ENCODE data around the gene RUNX3. TPM values are rescaled to one million over a fixed set of nuclear protein-coding genes. Genes with fewer than 3 reads are reported as not detected.

RUNX3 gene
- total RNA-seq, 1 donor from 2014 or later = 0.51 TPM

DNA sequence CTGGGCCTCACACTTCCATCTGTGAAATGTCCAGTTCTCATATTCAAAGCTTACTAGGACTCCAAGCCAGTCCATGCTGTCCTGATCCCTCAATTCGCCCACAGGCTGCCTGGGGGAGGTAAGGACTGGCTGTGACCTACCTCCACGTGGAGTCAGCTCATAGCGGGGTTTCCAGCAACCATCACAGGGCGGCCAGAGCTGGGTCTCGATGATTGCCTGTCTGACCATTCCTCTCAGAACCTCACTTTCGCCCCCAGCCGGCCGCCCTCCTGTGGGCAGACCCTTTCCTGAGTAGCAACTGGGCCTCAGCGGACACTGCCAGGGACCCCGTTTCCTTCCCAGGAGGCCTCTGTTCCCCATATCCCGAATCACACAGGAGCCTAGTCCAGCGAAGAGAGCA lies 3.4 kb upstream of the RUNX3 start:
- no peak for DNase-seq (ENCODE audit: low spot score)
- intact Hi-C loops (cut with DNase I) = loop anchor here (2.0 to 5.0 kb wide), 3 partner anchors 104 to 269 kb away; no protein-coding TSS in a partner anchor

DNA sequence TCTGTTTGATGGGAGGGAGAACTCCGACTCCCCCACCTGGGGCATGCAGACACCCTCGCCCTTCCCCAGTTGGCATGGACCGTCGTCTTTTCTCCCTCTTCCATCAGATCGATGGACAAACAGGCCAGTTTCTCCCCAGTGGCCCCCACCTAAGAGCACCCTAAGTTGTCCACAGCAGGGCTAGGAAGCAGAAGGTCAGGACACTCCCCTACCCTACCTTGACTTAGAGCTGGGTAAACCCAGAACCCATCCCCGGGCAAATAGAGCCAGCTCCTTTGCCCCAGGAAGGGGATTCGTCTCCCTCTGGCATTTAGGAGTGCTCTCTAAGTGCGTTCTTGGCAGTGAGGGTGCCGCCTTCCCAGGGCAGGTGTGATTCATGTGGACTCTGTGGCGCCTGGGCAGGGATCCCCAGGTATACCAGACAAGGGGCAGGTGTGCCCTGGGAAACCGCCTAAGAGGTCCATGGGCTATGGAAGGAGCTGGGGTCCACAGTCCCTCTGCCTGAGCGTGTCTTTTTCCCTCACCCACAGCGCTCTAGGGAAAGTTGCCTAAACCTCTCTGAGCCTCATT lies 2.7 kb upstream of the RUNX3 start:
- intact Hi-C loops (cut with DNase I) = loop anchor here (2.0 to 5.0 kb wide), 3 partner anchors 104 to 269 kb away; no protein-coding TSS in a partner anchor
- no peak for DNase-seq (ENCODE audit: low spot score)

DNA sequence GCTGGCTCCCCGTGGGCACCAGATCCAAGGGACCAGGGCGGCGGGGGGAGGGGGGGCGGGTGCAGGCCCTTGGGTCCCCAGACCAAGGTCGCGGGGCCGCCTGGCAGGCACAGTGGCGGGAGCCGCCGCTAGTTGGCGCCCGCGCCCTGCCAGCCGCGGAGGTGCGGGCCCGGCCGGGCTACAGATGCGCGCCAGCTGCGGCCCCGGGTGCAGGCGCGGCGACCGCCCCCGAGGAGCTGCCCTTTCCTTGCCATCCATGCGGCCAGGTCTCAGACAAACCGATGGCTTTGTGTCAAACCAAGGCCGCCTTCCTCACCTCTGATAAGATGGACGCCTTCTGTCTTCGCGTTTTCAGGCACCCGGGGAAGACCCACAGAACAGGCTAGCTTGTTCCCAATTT lies 2.2 kb upstream of the RUNX3 start:
- intact Hi-C loops (cut with DNase I) = loop anchor here (2.0 to 5.0 kb wide), 3 partner anchors 105 to 270 kb away; no protein-coding TSS in a partner anchor
- no peak for DNase-seq (ENCODE audit: low spot score)

DNA sequence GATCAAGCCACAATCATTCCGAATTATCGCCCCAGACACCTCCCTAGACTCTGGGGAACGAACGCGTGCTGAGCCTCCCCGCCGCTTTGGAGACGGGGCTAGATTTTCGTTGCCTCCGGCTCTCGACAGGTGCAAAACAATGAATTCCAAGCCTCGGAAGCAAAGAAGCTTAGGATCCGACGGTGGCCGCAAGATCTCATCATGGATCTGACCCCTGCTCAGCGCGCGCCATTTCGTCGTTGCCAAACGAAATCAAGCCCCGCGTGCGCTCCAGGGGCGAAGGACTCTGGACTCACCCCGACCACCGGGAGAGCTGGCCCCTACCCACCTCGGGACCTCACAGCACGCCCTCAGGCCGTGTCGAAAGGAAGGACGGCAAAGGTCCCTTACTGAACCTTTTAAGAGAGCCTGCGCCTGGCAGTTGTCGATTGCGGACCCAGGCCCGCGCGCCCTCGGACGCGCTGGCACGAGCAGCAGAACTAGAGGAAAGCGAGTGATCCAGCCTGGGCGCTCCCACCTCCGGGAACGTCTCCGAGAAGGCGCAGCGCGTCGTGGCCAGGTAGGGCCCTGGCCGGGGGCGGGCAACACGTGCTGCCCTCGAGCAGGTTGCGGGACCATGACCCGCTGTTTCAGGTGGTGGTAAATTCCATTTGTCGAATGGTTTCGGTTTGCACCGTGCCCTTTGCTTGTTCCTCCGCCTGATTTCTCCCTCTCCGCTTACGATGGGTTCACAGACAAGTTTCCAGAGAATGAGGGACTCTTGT lies 1.6 kb upstream of the RUNX3 start:
- intact Hi-C loops (cut with DNase I) = loop anchor here (2.0 to 5.0 kb wide), 3 partner anchors 106 to 271 kb away; no protein-coding TSS in a partner anchor
- no peak for DNase-seq (ENCODE audit: low spot score)

DNA sequence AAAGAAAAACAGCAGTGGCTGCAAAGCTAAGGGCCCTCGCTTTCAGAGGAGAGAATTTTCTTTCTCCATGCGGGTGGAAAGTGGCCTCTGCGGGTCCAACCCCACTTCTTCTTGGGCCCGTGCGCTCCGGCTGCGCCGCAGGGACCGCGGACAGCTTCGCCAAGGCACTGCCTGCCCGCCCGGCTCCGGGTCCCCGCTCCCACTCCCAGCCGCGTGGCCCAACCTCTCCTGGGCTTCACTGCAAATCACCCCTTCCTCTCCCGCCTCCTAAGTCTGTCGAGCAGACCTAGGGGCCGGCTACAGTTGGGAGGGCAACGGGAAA lies 1.0 kb upstream of the RUNX3 start:
- intact Hi-C loops (cut with DNase I) = loop anchor here (5.0 kb wide), 2 partner anchors 106 to 271 kb away; no protein-coding TSS in a partner anchor
- no peak for DNase-seq (ENCODE audit: low spot score)

DNA sequence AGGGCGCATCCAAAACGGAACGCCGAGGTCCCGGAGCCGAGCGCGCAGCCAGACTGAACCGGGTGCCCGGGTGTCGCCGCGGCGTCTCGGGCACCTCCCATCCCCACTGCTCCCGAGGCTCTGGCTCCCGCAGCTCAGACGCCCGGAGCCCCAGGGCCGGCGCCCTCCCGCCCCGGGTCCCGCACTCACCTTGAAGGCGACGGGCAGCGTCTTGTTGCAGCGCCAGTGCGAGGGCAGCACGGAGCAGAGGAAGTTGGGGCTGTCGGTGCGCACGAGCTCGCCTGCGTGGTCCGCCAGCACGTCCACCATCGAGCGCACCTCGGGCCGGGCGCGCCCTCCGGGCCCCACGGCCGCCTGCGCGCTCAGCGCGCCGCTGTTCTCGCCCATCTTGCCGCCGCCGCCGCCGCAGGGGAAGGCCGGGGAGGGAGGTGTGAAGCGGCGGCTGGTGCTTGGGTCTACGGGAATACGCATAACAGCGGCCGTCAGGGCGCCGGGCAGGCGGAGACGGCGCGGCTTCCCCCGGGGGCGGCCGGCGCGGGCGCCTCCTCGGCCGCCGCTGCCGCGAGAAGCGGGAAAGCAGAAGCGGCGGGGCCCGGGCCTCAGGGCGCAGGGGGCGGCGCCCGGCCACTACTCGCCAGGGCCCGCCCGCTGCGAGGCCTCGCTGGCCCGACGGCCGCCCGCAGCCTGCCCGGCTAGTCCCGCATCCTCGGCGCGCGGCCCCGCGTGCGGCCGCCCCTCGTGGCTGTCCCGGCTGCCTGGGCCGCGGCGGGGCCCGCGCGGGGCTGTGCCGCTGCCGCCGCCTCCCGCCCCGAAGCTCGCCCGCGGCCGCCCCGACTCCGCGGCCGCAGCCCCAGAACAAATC lies 447 bp downstream of the RUNX3 start:
- no peak for DNase-seq (ENCODE audit: low spot score)
- intact Hi-C loops (cut with DNase I) = loop anchor here (5.0 kb wide), 2 partner anchors 108 to 273 kb away; no protein-coding TSS in a partner anchor

DNA sequence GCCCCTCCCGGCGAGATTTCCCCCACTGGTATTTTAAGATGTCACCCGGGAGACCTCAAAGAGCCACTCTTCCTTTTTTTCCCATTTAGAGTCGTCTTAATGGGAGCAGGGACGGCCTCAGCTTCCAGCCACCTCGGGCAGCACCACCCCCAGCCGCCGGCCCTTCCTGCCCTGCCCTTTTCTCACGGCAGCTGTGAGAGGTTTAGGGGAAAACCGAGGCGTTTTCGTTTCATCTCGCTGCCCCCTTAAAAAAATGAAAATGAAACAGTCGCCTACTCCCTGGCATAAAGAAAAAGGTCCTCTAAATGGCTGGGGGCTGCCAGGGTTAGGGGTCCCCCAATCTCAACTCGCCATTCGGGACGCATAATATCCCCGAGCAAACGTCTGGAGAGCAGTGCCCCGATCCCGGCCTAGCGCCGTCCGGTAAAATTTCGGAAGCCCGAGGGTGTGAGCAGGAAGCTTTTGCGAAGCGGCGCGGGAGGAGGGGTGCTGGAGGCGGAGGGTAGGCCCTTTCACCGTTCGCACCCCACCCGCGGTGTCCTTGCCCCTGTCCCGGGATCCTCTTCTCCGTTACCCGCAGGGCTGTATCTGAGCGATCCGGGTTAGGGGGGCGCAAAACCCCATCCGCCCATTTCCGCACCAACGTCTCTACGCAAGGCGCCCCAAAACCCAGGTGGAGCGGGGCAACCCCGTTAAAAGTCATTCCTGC lies 1.2 kb downstream of the RUNX3 start:
- intact Hi-C loops (cut with DNase I) = no loop called here
- DNase-seq (ENCODE audit: low spot score) = no peak

DNA sequence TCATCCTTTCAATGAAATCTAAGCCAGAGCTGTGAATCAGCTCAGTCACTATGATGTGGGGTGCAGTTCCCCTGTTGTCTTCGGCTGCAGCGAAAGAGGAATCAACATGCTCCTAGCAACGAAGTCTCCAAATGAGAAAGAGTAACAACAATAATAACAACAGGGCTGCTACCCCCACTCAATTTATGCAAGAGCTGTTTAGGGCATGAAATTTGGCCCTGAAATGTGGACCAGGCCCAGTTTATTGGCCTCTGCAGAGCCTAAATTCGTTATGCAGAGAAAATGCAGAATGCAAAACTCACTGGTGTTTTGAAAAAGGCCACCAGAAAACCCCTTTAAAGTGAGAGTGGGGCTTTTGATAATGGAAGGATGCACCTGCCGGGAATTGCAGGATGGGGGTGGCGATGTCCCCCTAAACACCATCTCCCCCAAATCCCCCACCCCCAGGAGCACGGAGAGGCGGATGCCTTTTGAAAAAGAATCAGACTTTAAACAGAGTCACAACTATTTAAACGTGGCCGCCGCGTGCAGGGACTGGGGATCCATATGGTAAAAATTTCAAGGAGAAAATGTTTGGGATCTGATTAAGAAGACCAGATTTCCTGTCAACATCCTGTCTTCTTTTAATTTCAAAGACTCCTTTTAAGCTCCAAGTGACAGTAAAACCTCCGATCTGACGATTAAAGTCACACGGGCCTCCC lies 1.9 kb downstream of the RUNX3 start:
- no peak for DNase-seq (ENCODE audit: low spot score)

DNA sequence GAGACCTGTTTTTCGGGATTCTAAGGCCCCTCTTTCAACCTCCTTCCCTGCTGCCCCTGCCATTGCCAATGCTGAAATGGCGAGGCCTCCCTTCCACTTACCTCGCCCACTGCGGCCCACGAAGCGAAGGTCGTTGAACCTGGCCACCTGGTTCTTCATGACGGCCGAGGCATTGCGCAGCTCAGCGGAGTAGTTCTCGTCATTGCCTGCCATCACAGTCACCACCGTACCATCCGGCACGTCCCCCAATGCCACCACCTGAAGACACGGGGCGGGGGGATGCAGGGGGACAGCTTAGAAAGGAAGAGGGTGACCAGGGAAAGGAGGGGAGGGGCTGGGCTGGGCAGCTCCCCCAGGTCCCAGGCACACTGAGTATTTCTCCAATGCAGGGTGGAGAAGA lies 2.6 kb downstream of the RUNX3 start:
- DNase-seq (ENCODE audit: low spot score) = no peak

More for the DNA sequence above, 1.9 kb downstream of the RUNX3 start:
- intact Hi-C loops (cut with DNase I) = no loop called here

DNA sequence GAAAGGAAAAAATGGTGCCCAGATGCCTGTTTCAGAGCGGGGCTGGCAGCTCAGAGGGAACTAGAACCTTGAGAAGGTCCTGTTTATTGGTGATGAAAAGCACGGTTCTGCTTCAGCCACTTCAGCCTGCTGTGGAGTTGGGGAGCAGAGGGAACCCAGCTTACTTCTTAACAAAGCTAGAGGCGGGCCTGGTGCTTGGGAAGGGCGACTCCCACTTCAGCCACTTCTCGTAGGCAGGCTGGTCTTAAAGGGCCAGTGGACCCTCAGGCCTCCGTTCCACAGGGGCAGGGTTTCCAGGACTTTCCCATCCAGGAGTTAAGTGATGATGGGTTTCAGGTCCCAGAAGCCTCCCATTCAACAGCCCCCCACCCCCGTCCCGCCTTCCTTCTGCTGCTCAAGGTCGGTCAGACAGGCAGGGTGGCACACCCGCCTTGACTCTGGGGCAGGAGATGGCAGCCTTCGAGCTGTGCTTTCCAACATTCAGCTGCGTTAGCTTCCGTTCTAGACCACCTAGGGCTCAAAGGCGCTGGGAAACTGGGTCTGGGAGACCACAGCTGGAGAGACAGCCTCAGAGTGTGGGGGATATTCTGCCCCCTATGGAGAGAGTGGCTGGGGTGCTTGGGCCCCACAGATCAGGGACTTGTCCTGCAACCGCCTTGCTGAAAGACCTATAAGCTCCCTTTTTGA lies 3.4 kb downstream of the RUNX3 start:
- DNase-seq (ENCODE audit: low spot score) = no peak
- intact Hi-C loops (cut with DNase I) = no loop called here

More for the DNA sequence above, 2.6 kb downstream of the RUNX3 start:
- intact Hi-C loops (cut with DNase I) = no loop called here

DNA sequence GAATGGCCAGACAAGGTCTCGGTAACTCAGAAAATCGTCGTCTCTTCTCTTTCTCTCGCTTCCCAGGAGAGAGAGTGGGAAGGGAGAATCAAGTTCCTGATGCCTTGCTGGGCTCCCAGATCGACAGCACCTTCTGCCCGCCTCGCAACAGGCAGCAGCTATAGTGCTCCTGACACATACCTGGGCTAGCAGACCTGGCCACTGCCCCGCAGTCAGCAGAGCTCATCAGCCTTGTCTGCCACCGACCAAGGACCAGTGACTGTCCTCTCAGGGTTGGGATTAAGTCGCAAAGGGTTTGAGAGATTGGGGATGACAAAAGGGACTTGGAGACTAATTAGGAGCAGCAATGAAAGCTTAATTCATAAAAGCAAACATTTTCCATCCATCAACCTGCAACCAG lies 4.1 kb downstream of the RUNX3 start:
- intact Hi-C loops (cut with DNase I) = no loop called here
- DNase-seq (ENCODE audit: low spot score) = no peak

DNA sequence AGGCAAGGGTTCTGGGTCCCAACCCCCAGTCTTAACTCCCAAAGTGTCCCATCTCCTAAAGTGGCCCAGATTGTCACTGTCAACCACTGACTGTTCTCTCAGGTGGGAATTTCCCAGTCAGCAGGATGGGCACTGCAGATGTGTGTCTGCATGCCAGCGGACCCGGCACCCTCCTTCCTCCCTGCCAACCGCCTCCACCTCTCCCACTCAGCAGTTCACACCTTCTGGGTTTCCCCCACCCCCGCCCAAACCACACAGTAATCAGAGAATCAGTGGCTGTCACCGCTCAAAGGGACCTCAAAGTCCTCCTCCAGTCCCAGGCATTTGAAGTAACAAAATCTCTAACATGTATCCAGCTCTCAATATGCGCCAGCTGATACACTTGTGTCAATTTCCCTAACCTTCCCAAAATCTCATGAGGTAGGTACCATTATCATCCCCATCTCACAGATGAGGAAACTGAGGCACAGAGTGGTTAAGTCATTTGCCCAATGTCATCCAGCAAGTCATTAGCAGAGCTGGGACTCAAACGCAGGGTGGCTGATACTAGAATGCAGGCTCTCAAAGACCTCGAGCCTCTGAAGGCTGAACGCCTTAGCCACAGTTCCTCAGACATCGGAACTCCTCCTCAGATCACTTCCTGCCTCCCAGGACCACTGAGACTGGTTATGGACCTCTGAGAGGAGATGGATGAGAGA lies 4.8 kb downstream of the RUNX3 start:
- no peak for DNase-seq (ENCODE audit: low spot score)
- intact Hi-C loops (cut with DNase I) = no loop called here

DNA sequence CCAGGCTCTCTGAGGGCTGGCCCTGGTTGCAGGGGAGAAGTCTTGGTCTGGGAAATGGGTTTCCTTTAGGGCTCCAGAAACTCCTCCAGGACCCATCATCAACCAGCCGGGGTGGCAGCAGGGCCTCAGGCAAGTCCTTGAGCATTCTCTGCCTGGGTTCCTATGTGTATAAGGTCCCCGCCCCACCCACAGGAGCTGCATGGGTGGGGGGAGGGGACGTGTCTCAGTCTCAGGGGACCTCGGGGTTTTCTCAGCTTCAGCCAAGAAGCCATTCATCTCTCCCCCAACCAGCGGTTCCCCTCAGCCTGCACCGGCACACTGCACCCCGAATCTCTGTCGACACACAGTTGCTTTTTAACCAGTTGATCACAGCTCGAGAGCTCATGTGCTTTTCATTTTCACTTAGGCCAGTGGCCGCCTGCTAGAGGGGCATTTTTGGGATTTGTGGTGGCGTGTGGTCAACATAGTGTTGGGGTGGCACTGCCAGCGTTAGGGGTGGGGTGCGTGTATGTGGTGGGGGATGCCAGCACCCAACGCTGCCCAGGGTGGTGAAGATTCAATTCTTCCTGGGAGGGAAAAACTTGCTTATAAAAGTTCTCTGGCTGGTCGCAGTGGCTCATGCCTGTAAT lies 6.5 kb downstream of the RUNX3 start:
- no peak for DNase-seq (ENCODE audit: low spot score)
- intact Hi-C loops (cut with DNase I) = no loop called here

DNA sequence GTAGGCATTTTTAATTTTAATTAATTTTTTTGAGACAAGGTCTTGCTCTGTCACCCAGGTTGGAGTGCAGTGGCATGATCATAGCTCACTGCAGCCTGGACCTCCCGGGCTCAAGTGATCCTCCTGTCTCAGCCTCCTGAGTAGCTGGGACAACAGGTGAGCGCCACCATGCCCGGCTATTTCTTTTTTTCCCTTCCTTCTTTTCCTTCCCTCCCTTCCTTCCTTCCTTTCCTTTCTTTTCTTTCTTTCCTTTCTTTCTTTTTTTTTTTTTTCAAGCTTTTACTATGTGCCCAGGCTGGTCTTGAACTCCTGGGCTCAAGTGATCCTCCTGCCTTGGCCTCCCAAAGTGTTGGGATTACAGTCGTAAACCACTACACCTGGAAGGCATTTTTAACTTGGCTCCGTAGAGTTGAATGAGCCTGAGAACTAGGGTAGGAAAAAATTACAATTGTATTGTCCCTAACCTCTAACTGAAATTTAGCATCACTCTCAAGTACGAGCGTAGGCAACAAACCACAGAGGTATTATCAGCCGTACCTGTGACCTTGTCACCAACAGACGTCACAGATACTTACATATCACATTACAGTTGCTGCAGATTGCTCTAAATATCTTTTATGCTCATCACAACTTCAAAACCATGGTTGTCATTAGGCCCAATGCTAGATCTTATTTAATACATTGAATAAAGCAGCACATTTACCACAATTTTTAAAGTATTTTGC lies 8.0 kb downstream of the RUNX3 start:
- DNase-seq (ENCODE audit: low spot score) = no peak
- intact Hi-C loops (cut with DNase I) = no loop called here

DNA sequence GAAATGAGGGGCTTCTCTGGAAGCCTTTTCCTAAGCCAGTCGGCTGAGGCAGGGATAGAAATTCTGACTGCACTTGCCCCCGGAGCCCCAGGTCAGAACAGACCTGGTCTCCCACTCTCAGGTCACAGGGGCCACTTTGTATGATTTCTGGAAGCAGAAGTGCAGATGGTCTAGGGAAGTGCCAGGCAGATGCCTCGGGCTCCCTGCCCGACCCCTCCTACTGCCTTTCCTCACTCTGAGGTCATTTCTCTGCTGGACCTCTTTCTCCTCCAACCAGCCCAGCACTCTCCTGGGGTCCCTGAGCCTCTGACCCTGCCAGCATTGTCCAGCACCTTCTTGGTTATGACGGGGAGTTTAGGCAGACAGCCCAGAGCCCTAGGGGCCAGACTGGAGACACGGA lies 8.7 kb downstream of the RUNX3 start:
- no peak for DNase-seq (ENCODE audit: low spot score)
- intact Hi-C loops (cut with DNase I) = no loop called here

DNA sequence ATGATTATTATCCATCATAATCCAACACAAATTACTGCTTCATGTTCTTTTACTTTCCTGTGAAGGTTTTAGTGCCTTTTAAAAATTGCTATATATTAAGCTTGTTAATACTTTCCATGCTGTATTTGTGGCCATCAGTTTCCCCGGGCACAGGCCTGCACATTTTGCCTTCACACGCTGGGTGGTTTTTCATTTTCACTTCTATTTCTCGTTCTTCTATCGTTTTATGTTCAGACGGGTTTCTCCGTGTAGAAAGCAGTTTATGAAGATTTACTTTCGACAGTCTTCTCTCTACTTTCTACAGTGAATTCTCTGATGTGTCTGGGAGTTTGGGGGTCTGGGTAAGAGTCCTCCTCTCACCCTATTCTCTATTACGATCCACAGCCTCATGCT lies 9.5 kb downstream of the RUNX3 start:
- intact Hi-C loops (cut with DNase I) = no loop called here
- DNase-seq (ENCODE audit: low spot score) = no peak

All from cardiac septum (tissue), 1 donor.